Ovary (tissue), 9 donors: ENCODE results near the gene NCAN. TPM values are rescaled to one million over a fixed set of nuclear protein-coding genes. Genes with fewer than 3 reads are reported as not detected.

Experiments
- DNase-seq, 5 donors: peaks; one replicate each; pipeline ENCODE4 v3.0.0-alpha.2; 2019 to 2020
- H3K27ac ChIP-seq, 2 donors: fragments of 200-600 bp; one replicate each; pipeline versions ENCODE4 v1.5.1 to v1.8.0; 2019 to 2022
- H3K27me3 ChIP-seq: fragments of 200-600 bp; one replicate; pipeline ENCODE4 v1.8.0; 2022
- H3K36me3 ChIP-seq: fragments of 200-600 bp; sonication (generic); one replicate; pipeline ENCODE4 v1.5.1; 2019
- H3K4me1 ChIP-seq: one replicate; pipeline ENCODE4 v1.8.1; 2013; ENCODE audit warnings: mild to moderate bottlenecking, moderate library complexity; ENCODE audit not compliant: insufficient read depth
- H3K4me3 ChIP-seq: fragments of 200-600 bp; sonication (generic); one replicate; pipeline ENCODE4 v1.5.1; 2017
- H3K9me3 ChIP-seq, 2 donors: fragments of 200-600 bp in 1 of 2; sonication (generic) in 1 of 2; one replicate each; pipeline versions ENCODE4 v1.5.1 to v1.8.1; 2013 to 2019; ENCODE audit warnings: mild to moderate bottlenecking in 1 of 2, moderate library complexity in 1 of 2
- CTCF ChIP-seq, 3 donors: fragments of 450-650 bp in 2 of 3; fragments of 200-600 bp in 1 of 3; IDR thresholded peaks; one replicate each; pipeline versions ENCODE4 v1.5.1 to v1.8.0; 2016 to 2022; ENCODE audit warnings: antibody characterized with exemption in 3 of 3, mild to moderate bottlenecking in 1 of 3
- EP300 ChIP-seq: sonication (generic); formaldehyde crosslinking; IDR thresholded peaks from one replicate; pipeline ENCODE4 v1.6.1; 2017; ENCODE audit warnings: antibody characterized with exemption
- POLR2A ChIP-seq: fragments of 450-650 bp; IDR thresholded peaks from one replicate; pipeline ENCODE4 v1.6.1; 2017; ENCODE audit warnings: antibody characterized with exemption, mild to moderate bottlenecking, moderate library complexity
- WGBS, 3 donors: extraction: QIAGEN DNeasy Blood & Tissue Kit in 1 of 3; methylation state at CpG; one replicate each; pipeline versions ENCODE4 v1.1.5 to v1.1.7; 2013 to 2017; 5-methylcytosine and 5-hydroxymethylcytosine counted together
- intact Hi-C, 4 donors: fragments of 100-400 bp; cut with DNase I; formaldehyde crosslinking; loops; one replicate each; pipeline versions ENCODE4 v1.11.0 to v1.15.1; 2022 to 2023
- polyA plus RNA-seq, 2 donors: library from polyadenylated mRNA; stranded (reverse); fragments of 200-250 nt in 1 of 2; fragments of 350-450 nt in 1 of 2; fragmentation: Illumina TruSeq in 1 of 2; extraction: RNeasy Lipid Tissue Mini Kit (QIAGEN cat#74804) in 1 of 2; gene quantifications; one replicate each; pipeline ENCODE4 v1.2.3, GENCODE V29; 2013 to 2014
- total RNA-seq, 7 donors: library from RNA; depleted of rRNA in 2 of 7; stranded (reverse); fragments of >200 nt in 2 of 7; fragmentation: NEBNext Ultra II Directional in 3 of 7; extraction: Animal tissue kit (Norgen Biotek cat#: 25700) in 3 of 7; gene quantifications; one replicate each; pipeline versions ENCODE4 v1.1.0 to v1.2.4, GENCODE V29; 2016 to 2023
- donor health status: DM: no; HTN: no; CAD: no; lungs with moderate emphysema.
- donor health status: DM: no; HTN: no; CAD: no.
- donor health status: Bipolar disorder and iron deficiency.
- donor health status: DM: yes; HTN: yes; CAD: no.
- donor health status: DM: no; HTN: no; CAD: no.
- donor health status: DM: yes; HTN: yes; CAD: no.

NCAN gene
- total and polyA plus RNA-seq, 9 donors: not detected

DNA sequence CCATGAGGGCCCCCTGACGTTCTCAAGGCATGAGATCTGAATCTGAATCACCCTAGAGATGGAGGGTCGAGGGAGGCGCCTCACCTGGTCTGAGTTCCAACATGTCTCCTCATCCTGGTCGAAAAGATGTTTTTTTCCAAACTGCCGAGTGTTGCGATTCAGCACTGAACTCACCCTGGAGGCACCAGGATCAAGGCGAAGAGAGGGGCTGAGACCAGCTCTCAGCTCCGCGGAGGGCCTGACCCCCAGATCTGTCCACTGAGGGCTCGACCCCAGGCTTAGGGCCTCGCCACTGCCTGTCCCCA is 9.1 kb upstream of the NCAN start:
- 4 to 12% (median 5%) methylated on average over 11 of the region's 11 CpGs for WGBS, 3 donors
- H3K4me3 ChIP-seq: peak overlapping the region; percentile 51
- peaks cover 3% of the 10 kb centered on the region for H3K4me1 ChIP-seq
- H3K9me3 ChIP-seq: no peaks in the 10 kb centered on the region
- H3K27me3 ChIP-seq: no peaks in the 10 kb centered on the region
- H3K36me3 ChIP-seq: peaks cover 2% of the 10 kb centered on the region
- intact Hi-C loops: no loop called here
- DNase-seq: no peak
- TF ChIP-seq CTCF (IDR thresholded peaks at IDR 0.05): no peak
- H3K27ac ChIP-seq: peak overlapping the region; percentile 52 to 54

- H3K4me3 ChIP-seq: peak within 1 kb of the TSS; percentile 51
- TF ChIP-seq CTCF (IDR thresholded peaks at IDR 0.05) (peak in 1 of 3 donors; percentile 4), EP300 (no peak), POLR2A (no peak)
- no peaks in the 10 kb centered on the region for H3K27me3 ChIP-seq
- H3K36me3 ChIP-seq: no peaks in the 10 kb centered on the region
- peak within 1 kb of the TSS; percentile 52 to 54 for H3K27ac ChIP-seq
- peaks cover 3% of the 10 kb centered on the region for H3K4me1 ChIP-seq
- intact Hi-C loops: no loop called here
- 4 to 5% (median 5%) methylated on average over 56 to 60 of the region's 60 CpGs for WGBS, 3 donors
- H3K9me3 ChIP-seq: no peaks in the 10 kb centered on the region
- peak; percentile 89 to 95 (median 92) for DNase-seq
Measured at GRCh38 chr19:19203012-19203856, 8.5 kb upstream of the NCAN start, which contains the start of gene NR2C2AP. TSS of gene NR2C2AP (minus strand) at chr19:19203414. CDS start at chr19:19203060, 354 bp downstream.

- WGBS, 3 donors: 66 to 70% (median 68%) methylated on average over 13 of the region's 13 CpGs
- Histone ChIP-seq H3K9me3 (no peaks in the 10 kb centered on the region), H3K4me3 (no peak overlapping the region), H3K27ac (no peak overlapping the region), H3K36me3 (no peaks in the 10 kb centered on the region), H3K4me1 (peaks cover 3% of the 10 kb centered on the region), H3K27me3 (no peaks in the 10 kb centered on the region)
- DNase-seq: no peak
- intact Hi-C loops: no loop called here
- TF ChIP-seq CTCF (IDR thresholded peaks at IDR 0.05) (no peak), EP300 (no peak), POLR2A (no peak)
Measured at GRCh38 chr19:19204181-19204580, 7.6 kb upstream of the NCAN start.

GRCh38 chr19:19205416-19206410 is 6.0 kb upstream of the NCAN start:
- intact Hi-C loops: no loop called here
- H3K4me1 ChIP-seq: peaks cover 3% of the 10 kb centered on the region
- TF ChIP-seq CTCF (IDR thresholded peaks at IDR 0.05): no peak
- no peak for TF ChIP-seq EP300
- no peak for TF ChIP-seq POLR2A
- no peak for DNase-seq
- H3K27me3 ChIP-seq: no peaks in the 10 kb centered on the region
- H3K36me3 ChIP-seq: no peaks in the 10 kb centered on the region
- no peak overlapping the region for H3K27ac ChIP-seq
- H3K4me3 ChIP-seq: no peak overlapping the region
- H3K9me3 ChIP-seq: no peaks in the 10 kb centered on the region
- WGBS, 3 donors: 42 to 47% (median 45%) methylated on average over 14 of the region's 14 CpGs
